Calu3 (cell line): ENCODE measurements around the gene RPS6KA2. TPM values are rescaled to one million over a fixed set of nuclear protein-coding genes. Genes with fewer than 3 reads are reported as not detected.

Source experiments
- BruUV-seq: library from RNA; stranded (reverse); fragments of 400-500 nt; replicated peaks from 2 replicates; lab custom pipeline; 2021; lab: Mats Ljungman, UMichigan
- CTCF ChIA-PET: fragments of 300-600 bp; sonication (Branson Sonifier 250); formaldehyde crosslinking; loops from one replicate; lab custom pipeline; 2022; ENCODE audit warnings: antibody characterized with exemption; lab: Charles Lee
- DNase-seq: peaks from one replicate; pipeline ENCODE4 v3.0.0; 2022
- H3K27ac Mint-ChIP-seq: one replicate; pipeline ENCODE4 v1.8.0; 2022; ENCODE audit warnings: mixed read lengths; ENCODE audit not compliant: unreplicated experiment
- H3K27me3 Mint-ChIP-seq: one replicate; pipeline ENCODE4 v1.8.0; 2022; ENCODE audit warnings: mixed read lengths; ENCODE audit not compliant: unreplicated experiment
- H3K36me3 Mint-ChIP-seq: one replicate; pipeline ENCODE4 v1.8.0; 2022; ENCODE audit warnings: mild to moderate bottlenecking, moderate library complexity, mixed read lengths; ENCODE audit not compliant: insufficient read depth, unreplicated experiment
- H3K4me1 Mint-ChIP-seq: one replicate; pipeline ENCODE4 v1.8.0; 2022; ENCODE audit warnings: mild to moderate bottlenecking, low read depth, mixed read lengths; ENCODE audit not compliant: unreplicated experiment
- H3K4me3 Mint-ChIP-seq: one replicate; pipeline ENCODE4 v1.8.0; 2022; ENCODE audit warnings: mild to moderate bottlenecking, low read depth, moderate library complexity, mixed read lengths; ENCODE audit not compliant: unreplicated experiment
- H3K9me3 Mint-ChIP-seq: one replicate; pipeline ENCODE4 v1.8.0; 2022; ENCODE audit warnings: low read depth, mixed read lengths; ENCODE audit not compliant: unreplicated experiment
- CTCF ChIP-seq: fragments of 200-600 bp; IDR thresholded peaks from one replicate; pipeline ENCODE4 v1.8.0; 2022; ENCODE audit warnings: antibody characterized with exemption; ENCODE audit not compliant: unreplicated experiment
- intact Hi-C: fragments of 100-400 bp; cut with micrococcal nuclease; formaldehyde crosslinking; loops from one replicate; pipeline ENCODE4 v1.10.0; 2022; ENCODE audit not compliant: unreplicated experiment
- total RNA-seq: library from RNA; stranded (reverse); gene quantifications from 2 replicates; pipeline ENCODE4 v1.2.3, GENCODE V29; 2022

RPS6KA2 gene
- total RNA-seq, 1 experiment from 2014 or later, result 41.3 TPM

- H3K4me1 Mint-ChIP-seq, result peaks cover 9% of the 10 kb centered on the region
- H3K9me3 Mint-ChIP-seq, result no peaks in the 10 kb centered on the region
- intact Hi-C loops, result no loop called here
- no peak for TF ChIP-seq CTCF
- BruUV-seq, result no TSS peak
- no peaks in the 10 kb centered on the region for H3K27me3 Mint-ChIP-seq
- CTCF ChIA-PET, result no interaction called here
- no peak overlapping the region for H3K4me3 Mint-ChIP-seq
- DNase-seq, result no peak
- no peak overlapping the region for H3K27ac Mint-ChIP-seq
- peaks cover 8% of the 10 kb centered on the region for H3K36me3 Mint-ChIP-seq
Measured at GRCh38 chr6:166469426-166469961, 157.6 kb downstream of the RPS6KA2 start.

GRCh38 chr6:166467436-166468000 is 159.5 kb downstream of the RPS6KA2 start:
- no TSS peak for BruUV-seq
- Mint-ChIP-seq H3K9me3 (no peaks in the 10 kb centered on the region), H3K27me3 (no peaks in the 10 kb centered on the region), H3K4me3 (no peak overlapping the region), H3K36me3 (peaks cover 8% of the 10 kb centered on the region), H3K4me1 (peaks cover 9% of the 10 kb centered on the region), H3K27ac (no peak overlapping the region)
- CTCF ChIA-PET, result no interaction called here
- no peak for TF ChIP-seq CTCF
- intact Hi-C loops, result no loop called here
- DNase-seq, result no peak

- CTCF ChIA-PET, result no interaction called here
- no peak overlapping the region for H3K27ac Mint-ChIP-seq
- DNase-seq, result no peak
- no peaks in the 10 kb centered on the region for H3K9me3 Mint-ChIP-seq
- peaks cover 9% of the 10 kb centered on the region for H3K4me1 Mint-ChIP-seq
- intact Hi-C loops, result no loop called here
- no peaks in the 10 kb centered on the region for H3K27me3 Mint-ChIP-seq
- no TSS peak for BruUV-seq
- peaks cover 8% of the 10 kb centered on the region for H3K36me3 Mint-ChIP-seq
- no peak for TF ChIP-seq CTCF
- no peak overlapping the region for H3K4me3 Mint-ChIP-seq
Measured at GRCh38 chr6:166466178-166467122, 160.6 kb downstream of the RPS6KA2 start.

- CTCF ChIA-PET, result no interaction called here
- no peaks in the 10 kb centered on the region for H3K27me3 Mint-ChIP-seq
- peaks cover 9% of the 10 kb centered on the region for H3K4me1 Mint-ChIP-seq
- no peaks in the 10 kb centered on the region for H3K9me3 Mint-ChIP-seq
- intact Hi-C loops, result no loop called here
- no peak for DNase-seq
- BruUV-seq, result no TSS peak
- H3K36me3 Mint-ChIP-seq, result peaks cover 10% of the 10 kb centered on the region
- no peak overlapping the region for H3K4me3 Mint-ChIP-seq
- TF ChIP-seq CTCF, result no peak
- no peak overlapping the region for H3K27ac Mint-ChIP-seq
Measured at GRCh38 chr6:166465671-166466087, 161.4 kb downstream of the RPS6KA2 start.
